Adrenal gland (tissue), 12 donors: ENCODE results near the gene TEAD1. TPM values are rescaled to one million over a fixed set of nuclear protein-coding genes. Genes with fewer than 3 reads are reported as not detected.

Source experiments
- DNase-seq, 7 donors: peaks; one replicate each; pipeline ENCODE4 v3.0.0-alpha.2; 2019 to 2020
- H3K27ac ChIP-seq, 5 donors: fragments of 200-600 bp; sonication (generic) in 4 of 5; 1 replicate in 3 of 5; 2 replicates in 2 of 5; pipeline versions ENCODE4 v1.5.1 to v1.8.0; 2016 to 2020; ENCODE audit warnings: mild to moderate bottlenecking in 1 of 5
- H3K27me3 ChIP-seq: fragments of 200-600 bp; 2 replicates; pipeline ENCODE4 v1.8.0; 2021
- H3K36me3 ChIP-seq, 2 donors: fragments of 200-600 bp; replicated peaks in 1 of 2; 1 replicate in 1 of 2; 2 replicates in 1 of 2; pipeline versions ENCODE4 v1.5.1 to v1.8.0; 2018 to 2022
- H3K4me1 ChIP-seq, 2 donors: fragments of 200-600 bp; replicated peaks in 1 of 2; 1 replicate in 1 of 2; 2 replicates in 1 of 2; pipeline versions ENCODE4 v1.5.1 to v1.8.0; 2018 to 2021
- H3K4me3 ChIP-seq, 4 donors: fragments of 200-600 bp; sonication (generic) in 3 of 4; one replicate each; pipeline ENCODE4 v1.5.1; 2016 to 2018
- H3K9me3 ChIP-seq, 3 donors: fragments of 200-600 bp; sonication (generic) in 1 of 3; replicated peaks in 1 of 3; 1 replicate in 2 of 3; 2 replicates in 1 of 3; pipeline versions ENCODE4 v1.5.1 to v1.8.0; 2016 to 2021
- CTCF ChIP-seq, 6 experiments: fragments of 450-650 bp in 4 of 6; fragments of 200-600 bp in 2 of 6; sonication (generic) in 1 of 6; IDR thresholded peaks; 1 replicate in 5 of 6; 2 replicates in 1 of 6; pipeline versions ENCODE4 v1.5.1 to v1.8.0; 2016 to 2021; ENCODE audit warnings: antibody characterized with exemption in 6 of 6, mild to moderate bottlenecking in 2 of 6, moderate library complexity in 1 of 6
- POLR2A ChIP-seq, 2 donors: fragments of 450-650 bp; IDR thresholded peaks; one replicate each; pipeline ENCODE4 v1.6.1; 2017; ENCODE audit warnings: antibody characterized with exemption in 2 of 2, mild to moderate bottlenecking in 2 of 2, moderate library complexity in 1 of 2
- WGBS, 4 donors: extraction: QIAGEN DNeasy Blood & Tissue Kit in 2 of 4; methylation state at CpG; one replicate each; pipeline versions ENCODE4 v1.1.5 to v1.1.7; 2013 to 2017; 5-methylcytosine and 5-hydroxymethylcytosine counted together
- intact Hi-C, 2 donors: fragments of 100-400 bp; cut with DNase I; formaldehyde crosslinking; loops; one replicate each; pipeline versions ENCODE4 v1.14.1 to v1.15.0; 2022 to 2023
- polyA plus RNA-seq, 3 donors: library from polyadenylated mRNA; stranded (reverse); fragments of 200-250 nt in 2 of 3; fragments of 350-450 nt in 1 of 3; fragmentation: Illumina TruSeq in 1 of 3; extraction: RNeasy Lipid Tissue Mini Kit (QIAGEN cat#74804) in 1 of 3; gene quantifications; one replicate each; pipeline ENCODE4 v1.2.3, GENCODE V29; 2013 to 2014
- total RNA-seq, 9 donors: library from RNA; depleted of rRNA in 4 of 9; stranded (reverse); fragments of >200 nt in 4 of 9; fragments of 120-200 nt in 1 of 9; fragmentation: NEBNext Ultra II Directional in 1 of 9; extraction: Animal tissue kit (Norgen Biotek cat#: 25700) in 1 of 9; gene quantifications; one replicate each; pipeline versions ENCODE4 v1.1.0 to v1.2.4, GENCODE V29; 2013 to 2023
- donor health status: healthy with polysubstance abuse.
- donor health status: Bipolar disorder and iron deficiency.
- donor health status: DM: yes; HTN: yes; CAD: no.
- donor health status: DM: no; HTN: no; CAD: no.
- donor health status: DM: no; HTN: no; CAD: no.
- donor health status: DM: yes; HTN: yes; CAD: no.

The TEAD1 gene
- total and polyA plus RNA-seq, 12 donors: 3.9 to 49.9 (median 35.1) TPM

- intact Hi-C loops: no loop called here
- Histone ChIP-seq H3K36me3 (no peaks in the 10 kb centered on the region), H3K4me3 (no peak overlapping the region), H3K27me3 (no peaks in the 10 kb centered on the region), H3K4me1 (peaks cover 13 to 18% of the 10 kb centered on the region in 2 donors), H3K27ac (peak overlapping the region in 3 of 5 donors; percentile 58 to 64 (median 60)), H3K9me3 (no peaks in the 10 kb centered on the region)
- 93 to 96% (median 94%) methylated on average over 3 of the region's 3 CpGs for WGBS, 4 donors
- TF ChIP-seq POLR2A (IDR thresholded peaks at IDR 0.05): no peak
- no peak for TF ChIP-seq CTCF (IDR thresholded peaks at IDR 0.05)
- DNase-seq: no peak
Measured at GRCh38 chr11:12854297-12854661, 180.1 kb downstream of the TEAD1 start.

GRCh38 chr11:12854829-12855228, 180.6 kb downstream of the TEAD1 start:
- TF ChIP-seq POLR2A (IDR thresholded peaks at IDR 0.05): no peak
- no peak for TF ChIP-seq CTCF (IDR thresholded peaks at IDR 0.05)
- peak overlapping the region in 1 of 5 donors; percentile 64 for H3K27ac ChIP-seq

GRCh38 chr11:12856338-12856737, 182.1 kb downstream of the TEAD1 start:
- 56 to 94% (median 80%) methylated on average over 3 of the region's 3 CpGs for whole genome bisulfite sequencing, 4 donors
- TF ChIP-seq CTCF (IDR thresholded peaks at IDR 0.05) (no peak), POLR2A (IDR thresholded peaks at IDR 0.05) (no peak)
- Histone ChIP-seq H3K27ac (no peak overlapping the region), H3K36me3 (no peaks in the 10 kb centered on the region), H3K4me1 (peaks cover 13 to 18% of the 10 kb centered on the region in 2 donors), H3K27me3 (no peaks in the 10 kb centered on the region), H3K4me3 (no peak overlapping the region), H3K9me3 (no peaks in the 10 kb centered on the region)
- intact Hi-C loops: no loop called here
- no peak for DNase-seq

More at GRCh38 chr11:12854829-12855228, 180.6 kb downstream of the TEAD1 start:
- H3K27me3 ChIP-seq: no peaks in the 10 kb centered on the region
- 95 to 97% (median 95%) methylated on average over 3 of the region's 3 CpGs for WGBS, 4 donors
- DNase-seq: no peak
- no peaks in the 10 kb centered on the region for H3K36me3 ChIP-seq
- H3K9me3 ChIP-seq: no peaks in the 10 kb centered on the region
- H3K4me1 ChIP-seq: peaks cover 13 to 18% of the 10 kb centered on the region in 2 donors
- H3K4me3 ChIP-seq: no peak overlapping the region
- intact Hi-C loops: no loop called here

GRCh38 chr11:12857572-12857971, 183.4 kb downstream of the TEAD1 start:
- H3K9me3 ChIP-seq: no peaks in the 10 kb centered on the region
- no peak for DNase-seq
- H3K4me1 ChIP-seq: peaks cover 13 to 22% of the 10 kb centered on the region in 2 donors
- H3K27ac ChIP-seq: no peak overlapping the region
- H3K27me3 ChIP-seq: no peaks in the 10 kb centered on the region
- H3K4me3 ChIP-seq: no peak overlapping the region
- TF ChIP-seq POLR2A (IDR thresholded peaks at IDR 0.05) (no peak), CTCF (IDR thresholded peaks at IDR 0.05) (no peak)
- no peaks in the 10 kb centered on the region for H3K36me3 ChIP-seq
- WGBS, 4 donors: 94 to 99% (median 97%) methylated on average over 5 of the region's 5 CpGs
- intact Hi-C loops: no loop called here
